PC-3 (cell line): ENCODE measurements around the gene CTTNBP2NL. TPM values are rescaled to one million over a fixed set of nuclear protein-coding genes. Genes with fewer than 3 reads are reported as not detected.
A peak's percentile ranks its signal among the peaks of the same experiment; 100 is the strongest.

Experiments used
- ATAC-seq: fragments of 200-7000 bp; cut with Tn5 transposase; 2 replicates; pipeline ENCODE4 v1.9.1; 2020; ENCODE audit warnings: mild to moderate bottlenecking, moderate library complexity
- BruUV-seq: library from RNA; stranded (reverse); fragments of 400-500 nt; replicated peaks from 2 replicates; lab custom pipeline; 2021; lab: Mats Ljungman, UMichigan
- CTCF ChIA-PET: fragments of 300-600 bp; sonication (Branson Sonifier 250); formaldehyde crosslinking; loops from one replicate; lab custom pipeline; 2022; ENCODE audit warnings: antibody characterized with exemption; lab: Charles Lee
- POLR2A ChIA-PET: fragments of 300-600 bp; sonication (Branson Sonifier 250); formaldehyde crosslinking; loops from one replicate; lab custom pipeline; 2022; ENCODE audit warnings: antibody characterized with exemption; ENCODE audit not compliant: unreplicated experiment; lab: Charles Lee
- DNase-seq: peaks from one replicate; pipeline ENCODE4 v3.0.0-alpha.2; 2015
- H2AFZ ChIP-seq: fragments of 300-600 bp; sonication (generic); 2 replicates; pipeline ENCODE4 v1.6.0; 2016; ENCODE audit warnings: antibody characterized with exemption, low read length
- H3F3A ChIP-seq: fragments of 300-600 bp; sonication (generic); one replicate; pipeline ENCODE4 v1.6.0; 2017; ENCODE audit warnings: antibody characterized with exemption, low read length, control low read depth, mild to moderate bottlenecking; ENCODE audit not compliant: unreplicated experiment
- H3K27ac ChIP-seq: fragments of 300-600 bp; sonication (generic); 2 replicates; pipeline ENCODE4 v1.5.1; 2016; ENCODE audit warnings: mild to moderate bottlenecking, low read length
- H3K27me3 ChIP-seq: fragments of 300-600 bp; sonication (generic); 2 replicates; pipeline ENCODE4 v1.6.1; 2016; ENCODE audit warnings: low read length, mixed read lengths
- H3K36me3 ChIP-seq: fragments of 300-600 bp; sonication (generic); 2 replicates; pipeline ENCODE4 v1.6.1; 2016; ENCODE audit warnings: low read depth, mixed run types, low read length, mixed read lengths
- H3K4me1 ChIP-seq: fragments of 300-600 bp; sonication (generic); 2 replicates; pipeline ENCODE4 v1.5.1; 2016; ENCODE audit warnings: low read length; ENCODE audit not compliant: insufficient read depth
- H3K4me2 ChIP-seq: fragments of 300-600 bp; sonication (generic); 2 replicates; pipeline ENCODE4 v1.6.0; 2016; ENCODE audit warnings: low read length
- H3K4me3 ChIP-seq: fragments of 300-600 bp; sonication (generic); 2 replicates; pipeline ENCODE4 v1.5.1; 2016; ENCODE audit warnings: mild to moderate bottlenecking, low read length, mixed read lengths
- H3K79me2 ChIP-seq: fragments of 300-600 bp; sonication (generic); 2 replicates; pipeline ENCODE4 v1.6.1; 2017; ENCODE audit warnings: low read length, mixed read lengths
- H3K9ac ChIP-seq: fragments of 300-600 bp; sonication (generic); 2 replicates; pipeline ENCODE4 v1.6.0; 2016; ENCODE audit warnings: mild to moderate bottlenecking, low read length
- H3K9me2 ChIP-seq: fragments of 300-600 bp; sonication (generic); replicated peaks from 2 replicates; pipeline ENCODE4 v1.6.1; 2016; ENCODE audit warnings: mixed run types, low read length, mixed read lengths
- H3K9me3 ChIP-seq: fragments of 300-600 bp; sonication (generic); 2 replicates; pipeline ENCODE4 v1.6.1; 2016; ENCODE audit warnings: low read length, mixed read lengths
- H4K20me1 ChIP-seq: fragments of 300-600 bp; sonication (generic); 2 replicates; pipeline ENCODE4 v1.6.1; 2016; ENCODE audit warnings: low read length, mixed read lengths
- EZH2 ChIP-seq: fragments of 300-600 bp; sonication (generic); IDR thresholded peaks from one replicate; pipeline ENCODE4 v1.6.1; 2017; ENCODE audit warnings: antibody characterized with exemption, mild to moderate bottlenecking, low read length; ENCODE audit not compliant: unreplicated experiment
- EZH2phosphoT487 ChIP-seq: fragments of 300-600 bp; sonication (generic); IDR thresholded peaks from 2 replicates; pipeline ENCODE4 v1.6.1; 2018; ENCODE audit warnings: mild to moderate bottlenecking, antibody characterized with exemption, low read length, borderline replicate concordance
- intact Hi-C: fragments of 100-400 bp; cut with micrococcal nuclease; formaldehyde crosslinking; loops from 2 replicates; pipeline ENCODE4 v1.9.0; 2023
- total RNA-seq: library from RNA; depleted of rRNA; stranded (reverse); fragments of >200 nt; gene quantifications from 2 replicates; pipeline ENCODE4 v1.2.3, GENCODE V29; 2014
- TF ChIP-seq, protein P1 (sequence below): fragments of 300-600 bp; sonication (generic); conservative IDR thresholded peaks from 2 replicates; pipeline ENCODE4 v1.5.1; 2017; ENCODE audit warnings: antibody characterized with exemption, low read depth, mild to moderate bottlenecking, low read length

Gene CTTNBP2NL
- total RNA-seq, 1 experiment from 2014 or later = 9.8 TPM

DNA sequence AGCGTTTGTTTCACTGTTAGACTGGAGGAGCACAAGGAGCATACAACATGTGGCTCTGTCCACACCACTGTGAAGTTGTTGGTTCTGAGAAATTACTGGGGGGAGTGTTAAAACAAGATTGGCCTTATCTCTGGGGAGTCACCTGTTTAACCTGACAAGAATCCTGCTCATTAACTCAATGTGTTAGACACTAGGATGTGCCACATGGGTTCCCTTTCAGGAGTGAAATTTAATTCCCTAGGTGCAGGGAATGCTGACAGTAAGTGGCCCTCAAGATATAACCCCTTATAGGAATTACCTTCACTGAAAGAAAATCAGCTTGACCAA is 66.9 kb downstream of the CTTNBP2NL start:
- no TSS peak for BruUV-seq
- Histone ChIP-seq H3K9me3 (no peaks in the 10 kb centered on the region), H3K79me2 (no peaks in the 10 kb centered on the region), H3K9ac (no peak overlapping the region), H4K20me1 (no peaks in the 10 kb centered on the region), H2AFZ (no peak overlapping the region), H3K4me2 (no peak overlapping the region), H3K27ac (no peak overlapping the region), H3K27me3 (no peaks in the 10 kb centered on the region), H3K4me3 (no peak overlapping the region), H3K9me2 (no peaks in the 10 kb centered on the region), H3K4me1 (peaks cover 21% of the 10 kb centered on the region), H3K36me3 (no peaks in the 10 kb centered on the region), H3F3A (no peaks in the 10 kb centered on the region)
- ATAC-seq = no peak
- DNase-seq = no peak
- ChIA-PET CTCF (no interaction called here), POLR2A (no interaction called here)
- intact Hi-C loops = no loop called here
- TF ChIP-seq EZH2phosphoT487 = no peak
- no peak for TF ChIP-seq EZH2
- TF ChIP-seq, protein P1, sequence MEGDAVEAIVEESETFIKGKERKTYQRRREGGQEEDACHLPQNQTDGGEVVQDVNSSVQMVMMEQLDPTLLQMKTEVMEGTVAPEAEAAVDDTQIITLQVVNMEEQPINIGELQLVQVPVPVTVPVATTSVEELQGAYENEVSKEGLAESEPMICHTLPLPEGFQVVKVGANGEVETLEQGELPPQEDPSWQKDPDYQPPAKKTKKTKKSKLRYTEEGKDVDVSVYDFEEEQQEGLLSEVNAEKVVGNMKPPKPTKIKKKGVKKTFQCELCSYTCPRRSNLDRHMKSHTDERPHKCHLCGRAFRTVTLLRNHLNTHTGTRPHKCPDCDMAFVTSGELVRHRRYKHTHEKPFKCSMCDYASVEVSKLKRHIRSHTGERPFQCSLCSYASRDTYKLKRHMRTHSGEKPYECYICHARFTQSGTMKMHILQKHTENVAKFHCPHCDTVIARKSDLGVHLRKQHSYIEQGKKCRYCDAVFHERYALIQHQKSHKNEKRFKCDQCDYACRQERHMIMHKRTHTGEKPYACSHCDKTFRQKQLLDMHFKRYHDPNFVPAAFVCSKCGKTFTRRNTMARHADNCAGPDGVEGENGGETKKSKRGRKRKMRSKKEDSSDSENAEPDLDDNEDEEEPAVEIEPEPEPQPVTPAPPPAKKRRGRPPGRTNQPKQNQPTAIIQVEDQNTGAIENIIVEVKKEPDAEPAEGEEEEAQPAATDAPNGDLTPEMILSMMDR = no peak

DNA sequence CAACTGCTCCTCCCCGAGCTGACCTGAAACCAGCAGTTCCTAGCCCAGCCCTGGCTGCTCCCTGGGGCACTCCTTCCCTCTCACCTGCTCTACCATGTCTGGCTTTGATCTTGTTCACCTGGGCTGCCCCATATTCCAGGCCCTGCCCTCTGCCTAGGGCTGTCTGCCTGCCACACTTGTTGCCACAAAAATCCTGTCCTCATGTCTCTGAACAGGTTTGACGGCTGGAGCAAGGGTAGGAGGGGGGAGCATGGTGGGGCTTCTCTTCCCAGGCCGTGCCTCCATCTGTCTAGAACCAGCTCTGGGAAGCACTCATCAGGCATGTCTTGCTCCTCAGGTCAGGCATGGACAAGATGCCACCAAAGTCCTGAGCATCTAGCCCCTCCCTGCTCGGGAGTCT is 68.5 kb downstream of the CTTNBP2NL start:
- Histone ChIP-seq H3K36me3 (no peaks in the 10 kb centered on the region), H3K27me3 (no peaks in the 10 kb centered on the region), H3F3A (no peaks in the 10 kb centered on the region), H3K9me3 (no peaks in the 10 kb centered on the region), H3K4me3 (no peak overlapping the region), H4K20me1 (no peaks in the 10 kb centered on the region), H3K9me2 (no peaks in the 10 kb centered on the region), H3K4me1 (peaks cover 21% of the 10 kb centered on the region), H2AFZ (no peak overlapping the region), H3K79me2 (no peaks in the 10 kb centered on the region), H3K4me2 (no peak overlapping the region), H3K9ac (no peak overlapping the region), H3K27ac (no peak overlapping the region)
- TF ChIP-seq, protein P1 = no peak
- TF ChIP-seq EZH2phosphoT487 (no peak), EZH2 (no peak)
- ATAC-seq (peak; percentile 18), DNase-seq (peak; percentile 32)
- ChIA-PET CTCF (no interaction called here), POLR2A (no interaction called here)
- intact Hi-C loops = no loop called here
- no TSS peak for BruUV-seq

- no TSS peak for BruUV-seq
- Histone ChIP-seq H3K27ac (peak overlapping the region; percentile 18), H3K4me3 (no peak overlapping the region), H3K4me2 (no peak overlapping the region), H4K20me1 (no peaks in the 10 kb centered on the region), H2AFZ (peak overlapping the region; percentile 95), H3K9me3 (no peaks in the 10 kb centered on the region), H3K36me3 (no peaks in the 10 kb centered on the region), H3K27me3 (no peaks in the 10 kb centered on the region), H3K9ac (no peak overlapping the region), H3K4me1 (peaks cover 21% of the 10 kb centered on the region), H3K9me2 (no peaks in the 10 kb centered on the region), H3F3A (no peaks in the 10 kb centered on the region), H3K79me2 (no peaks in the 10 kb centered on the region)
- ChIA-PET POLR2A (no interaction called here), CTCF (interaction anchor here (0.6 to 2.1 kb wide), 3 partner anchors 11 to 74 kb away, joined by 3 to 9 read pairs (median 3); no protein-coding TSS in a partner anchor)
- ATAC-seq (peak; percentile 41), DNase-seq (no peak)
- TF ChIP-seq EZH2phosphoT487 (no peak), EZH2 (no peak)
- TF ChIP-seq, protein P1 = no peak
- intact Hi-C loops = no loop called here
Observed at GRCh38 chr1:112465122-112465521, 69.1 kb downstream of the CTTNBP2NL start.
